ENCODE results near the gene COMMD6.

DNA sequence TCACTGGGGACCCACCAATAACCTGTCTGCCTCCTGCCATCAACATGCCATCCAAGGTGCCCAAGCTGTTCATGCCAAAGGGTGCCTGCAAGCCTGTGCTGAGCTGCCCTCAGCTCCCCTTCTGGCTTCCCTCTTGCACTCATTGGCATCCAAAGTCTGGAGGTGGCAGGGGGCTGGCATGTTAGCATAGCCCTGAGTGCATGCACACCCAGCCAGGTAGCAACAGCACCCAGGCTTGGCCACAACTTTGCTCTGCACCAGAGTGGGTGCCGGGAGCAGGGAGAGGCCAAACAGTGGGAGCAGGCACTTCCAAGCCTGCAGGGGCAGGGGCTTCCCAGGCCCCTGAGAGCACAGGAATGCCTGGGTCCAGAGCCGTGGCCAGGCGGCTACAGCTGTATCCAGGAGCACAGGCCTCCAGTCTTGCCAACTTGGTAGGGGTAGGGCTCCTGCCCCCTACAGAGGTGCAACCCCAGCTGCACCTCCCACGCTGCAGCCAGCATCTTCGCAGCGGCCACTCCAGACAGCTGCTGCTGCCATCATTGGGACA lies 29.6 kb downstream of the COMMD6 start:
- TF ChIP-seq CTCF (conservative IDR thresholded peaks at IDR 0.05), result no peak
- TF ChIP-seq ZFX (IDR thresholded peaks at IDR 0.05), result no peak

All from C4-2B (cell line).